Esophagus muscularis mucosa (tissue), 4 donors: Measurements from ENCODE around the gene DNM3. TPM values are rescaled to one million over a fixed set of nuclear protein-coding genes. Genes with fewer than 3 reads are reported as not detected.

ENCODE experiments used
- DNase-seq: peaks from one replicate; pipeline ENCODE4 v3.0.0-alpha.2; 2017; ENCODE audit errors: extremely low spot score
- H3K27ac ChIP-seq, 4 donors: fragments of 200-600 bp; sonication (generic); replicated peaks in 1 of 4; 1 replicate in 3 of 4; 2 replicates in 1 of 4; pipeline ENCODE4 v1.5.1; 2016 to 2019; ENCODE audit warnings: mild to moderate bottlenecking in 1 of 4
- H3K27me3 ChIP-seq, 4 donors: fragments of 200-600 bp; sonication (generic); one replicate each; pipeline versions ENCODE4 v1.5.1 to v1.6.0; 2016 to 2019
- H3K36me3 ChIP-seq, 4 donors: fragments of 200-600 bp; sonication (generic); one replicate each; pipeline ENCODE4 v1.5.1; 2016 to 2019
- H3K4me1 ChIP-seq, 4 donors: fragments of 200-600 bp; sonication (generic); one replicate each; pipeline ENCODE4 v1.5.1; 2016 to 2019
- H3K4me3 ChIP-seq, 4 donors: fragments of 200-600 bp; sonication (generic); 1 replicate in 2 of 4; 2 replicates in 2 of 4; pipeline ENCODE4 v1.5.1; 2016 to 2019; ENCODE audit warnings: mild to moderate bottlenecking in 4 of 4, moderate library complexity in 1 of 4
- H3K9me3 ChIP-seq, 4 donors: fragments of 200-600 bp; sonication (generic); 1 replicate in 3 of 4; 2 replicates in 1 of 4; pipeline ENCODE4 v1.5.1; 2016 to 2019
- EP300 ChIP-seq: sonication (generic); formaldehyde crosslinking; IDR thresholded peaks from one replicate; pipeline ENCODE4 v1.6.1; 2017; ENCODE audit warnings: antibody characterized with exemption
- POLR2A ChIP-seq: fragments of 450-650 bp; IDR thresholded peaks from one replicate; pipeline ENCODE4 v1.6.1; 2017; ENCODE audit warnings: antibody characterized with exemption, moderate library complexity, mild to moderate bottlenecking, low read depth
- POLR2AphosphoS5 ChIP-seq, 2 donors: sonication (generic); formaldehyde crosslinking; IDR thresholded peaks; one replicate each; pipeline ENCODE4 v1.6.1; 2017; ENCODE audit warnings: antibody characterized with exemption in 2 of 2
- WGBS: methylation state at CpG from one replicate; pipeline ENCODE4 v1.1.5; 2018; 5-methylcytosine and 5-hydroxymethylcytosine counted together
- intact Hi-C: fragments of 100-400 bp; cut with DNase I; formaldehyde crosslinking; loops from one replicate; pipeline ENCODE4 v1.15.1; 2023
- total RNA-seq, 4 donors: library from RNA; depleted of rRNA; stranded (reverse); fragments of >200 nt; gene quantifications; one replicate each; pipeline versions ENCODE4 v1.1.0 to v1.2.1, GENCODE V29; 2016
- TF ChIP-seq, protein P1 (sequence below), 3 experiments: fragments of 200-600 bp in 2 of 3; fragments of 450-650 bp in 1 of 3; sonication (generic) in 2 of 3; IDR thresholded peaks; one replicate each; pipeline ENCODE4 v1.5.1; 2017 to 2019; ENCODE audit warnings: antibody characterized with exemption in 3 of 3, mild to moderate bottlenecking in 2 of 3, moderate library complexity in 1 of 3

DNM3 gene
- total RNA-seq, 4 donors from 2014 or later: 3.3 to 6.4 (median 3.9) TPM

DNA sequence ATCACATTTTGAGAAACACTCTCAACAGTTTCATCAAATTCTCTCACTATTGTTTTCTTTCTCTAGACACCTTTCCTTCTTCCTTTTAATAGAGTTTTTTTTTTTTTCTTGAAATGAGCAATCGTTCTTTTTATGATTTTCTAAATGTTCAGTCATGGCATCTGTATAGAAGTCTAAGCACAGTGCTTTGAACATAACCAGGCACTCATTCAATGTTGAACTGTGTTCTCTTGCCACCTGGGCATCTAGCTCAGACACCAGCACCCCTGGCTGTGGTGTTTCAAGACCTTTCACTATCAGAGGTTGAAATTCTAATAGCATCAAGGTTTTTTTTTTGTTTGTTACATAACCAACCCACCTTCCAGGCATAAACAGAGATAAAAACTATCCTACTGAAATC is 96.6 kb downstream of the DNM3 start:
- H3K4me1 ChIP-seq: no peaks in the 10 kb centered on the region
- no peak overlapping the region for H3K4me3 ChIP-seq
- no peak overlapping the region for H3K27ac ChIP-seq
- no peaks in the 10 kb centered on the region for H3K36me3 ChIP-seq
- intact Hi-C loops: no loop called here
- H3K27me3 ChIP-seq: no peaks in the 10 kb centered on the region
- 64% methylated on average over 1 of the region's 1 CpG for WGBS
- H3K9me3 ChIP-seq: no peaks in the 10 kb centered on the region
- no peak for DNase-seq
- TF ChIP-seq EP300: no peak
- TF ChIP-seq, protein P1, sequence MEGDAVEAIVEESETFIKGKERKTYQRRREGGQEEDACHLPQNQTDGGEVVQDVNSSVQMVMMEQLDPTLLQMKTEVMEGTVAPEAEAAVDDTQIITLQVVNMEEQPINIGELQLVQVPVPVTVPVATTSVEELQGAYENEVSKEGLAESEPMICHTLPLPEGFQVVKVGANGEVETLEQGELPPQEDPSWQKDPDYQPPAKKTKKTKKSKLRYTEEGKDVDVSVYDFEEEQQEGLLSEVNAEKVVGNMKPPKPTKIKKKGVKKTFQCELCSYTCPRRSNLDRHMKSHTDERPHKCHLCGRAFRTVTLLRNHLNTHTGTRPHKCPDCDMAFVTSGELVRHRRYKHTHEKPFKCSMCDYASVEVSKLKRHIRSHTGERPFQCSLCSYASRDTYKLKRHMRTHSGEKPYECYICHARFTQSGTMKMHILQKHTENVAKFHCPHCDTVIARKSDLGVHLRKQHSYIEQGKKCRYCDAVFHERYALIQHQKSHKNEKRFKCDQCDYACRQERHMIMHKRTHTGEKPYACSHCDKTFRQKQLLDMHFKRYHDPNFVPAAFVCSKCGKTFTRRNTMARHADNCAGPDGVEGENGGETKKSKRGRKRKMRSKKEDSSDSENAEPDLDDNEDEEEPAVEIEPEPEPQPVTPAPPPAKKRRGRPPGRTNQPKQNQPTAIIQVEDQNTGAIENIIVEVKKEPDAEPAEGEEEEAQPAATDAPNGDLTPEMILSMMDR (IDR thresholded peaks at IDR 0.05): no peak
- TF ChIP-seq POLR2AphosphoS5 (IDR thresholded peaks at IDR 0.05): no peak
- no peak for TF ChIP-seq POLR2A

DNA sequence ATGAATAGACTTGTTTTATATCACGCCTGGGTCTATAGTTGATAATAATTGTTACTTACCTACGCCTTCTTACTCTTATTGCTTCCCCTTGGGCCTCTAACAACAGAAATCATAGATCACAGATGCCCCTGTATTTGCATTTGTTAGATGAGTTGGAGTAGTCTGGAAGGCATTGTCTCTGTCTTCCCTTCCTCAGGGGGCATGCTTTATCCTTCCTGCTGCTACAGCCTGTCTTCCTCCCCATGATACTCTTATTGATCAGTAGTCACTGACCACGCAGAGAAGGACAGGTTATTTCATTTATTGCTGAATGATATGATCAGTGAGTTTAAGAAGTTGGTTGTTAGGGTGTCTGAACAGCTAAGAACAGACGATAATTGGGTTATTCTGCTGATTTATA is 98.4 kb downstream of the DNM3 start:
- WGBS: 67% methylated on average over 4 of the region's 4 CpGs
- Histone ChIP-seq H3K36me3 (no peaks in the 10 kb centered on the region), H3K4me3 (no peak overlapping the region), H3K27ac (no peak overlapping the region), H3K4me1 (no peaks in the 10 kb centered on the region), H3K9me3 (no peaks in the 10 kb centered on the region), H3K27me3 (no peaks in the 10 kb centered on the region)
- DNase-seq: no peak
- intact Hi-C loops: no loop called here
- TF ChIP-seq, protein P1 (IDR thresholded peaks at IDR 0.05): no peak
- TF ChIP-seq EP300: no peak
- no peak for TF ChIP-seq POLR2AphosphoS5 (IDR thresholded peaks at IDR 0.05)
- no peak for TF ChIP-seq POLR2A

DNA sequence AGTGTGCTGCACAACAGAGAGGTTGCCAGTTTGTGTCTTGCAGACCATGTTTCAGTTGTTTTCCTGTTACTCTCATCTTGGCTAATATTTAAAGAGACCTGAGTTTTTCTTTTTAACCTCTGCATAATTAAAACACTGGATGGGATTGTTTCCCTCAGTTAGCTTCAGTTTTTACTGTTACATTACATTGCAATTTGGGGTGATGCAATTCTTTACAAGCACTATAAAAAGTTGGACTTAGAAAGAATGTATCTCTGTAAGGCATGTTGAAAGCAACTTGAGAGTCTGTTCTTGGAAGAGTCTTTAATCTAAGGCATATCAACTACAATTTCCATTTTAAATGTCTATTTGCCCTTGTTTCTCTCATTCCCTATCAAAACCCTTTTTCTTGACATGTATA is 99.1 kb downstream of the DNM3 start:
- Histone ChIP-seq H3K4me1 (no peaks in the 10 kb centered on the region), H3K4me3 (no peak overlapping the region), H3K36me3 (no peaks in the 10 kb centered on the region), H3K27me3 (no peaks in the 10 kb centered on the region), H3K9me3 (no peaks in the 10 kb centered on the region), H3K27ac (no peak overlapping the region)
- intact Hi-C loops: no loop called here
- no peak for TF ChIP-seq POLR2A
- TF ChIP-seq POLR2AphosphoS5 (IDR thresholded peaks at IDR 0.05): no peak
- TF ChIP-seq EP300: no peak
- TF ChIP-seq, protein P1 (IDR thresholded peaks at IDR 0.05): no peak
- no peak for DNase-seq

DNA sequence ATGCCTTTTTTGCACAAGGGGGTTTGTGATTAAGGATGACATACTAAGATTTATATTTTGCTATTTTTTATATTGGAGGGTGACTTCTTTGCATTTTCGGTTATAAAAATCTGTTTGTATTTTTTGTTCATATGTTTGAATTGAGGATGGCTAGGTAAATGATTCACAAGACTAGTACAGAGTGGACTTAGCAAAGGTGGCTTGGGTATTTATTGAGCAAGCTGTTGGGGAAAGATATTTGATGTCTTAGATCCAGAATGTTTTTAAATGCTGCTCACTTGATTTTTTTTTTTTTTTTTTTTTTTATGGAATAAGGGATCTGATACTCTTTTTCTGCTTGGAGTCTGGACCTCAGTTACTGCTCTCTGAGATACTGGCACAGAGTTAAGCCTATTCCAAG is 100.6 kb downstream of the DNM3 start:
- no peak for TF ChIP-seq POLR2AphosphoS5 (IDR thresholded peaks at IDR 0.05)
- no peak for TF ChIP-seq EP300
- no peak for TF ChIP-seq POLR2A
- TF ChIP-seq, protein P1 (IDR thresholded peaks at IDR 0.05): no peak
- Histone ChIP-seq H3K27me3 (no peaks in the 10 kb centered on the region), H3K4me3 (no peak overlapping the region), H3K4me1 (no peaks in the 10 kb centered on the region), H3K27ac (no peak overlapping the region), H3K9me3 (no peaks in the 10 kb centered on the region), H3K36me3 (no peaks in the 10 kb centered on the region)
- intact Hi-C loops: no loop called here
- WGBS: 96% methylated on average over 1 of the region's 1 CpG
- no peak for DNase-seq

DNA sequence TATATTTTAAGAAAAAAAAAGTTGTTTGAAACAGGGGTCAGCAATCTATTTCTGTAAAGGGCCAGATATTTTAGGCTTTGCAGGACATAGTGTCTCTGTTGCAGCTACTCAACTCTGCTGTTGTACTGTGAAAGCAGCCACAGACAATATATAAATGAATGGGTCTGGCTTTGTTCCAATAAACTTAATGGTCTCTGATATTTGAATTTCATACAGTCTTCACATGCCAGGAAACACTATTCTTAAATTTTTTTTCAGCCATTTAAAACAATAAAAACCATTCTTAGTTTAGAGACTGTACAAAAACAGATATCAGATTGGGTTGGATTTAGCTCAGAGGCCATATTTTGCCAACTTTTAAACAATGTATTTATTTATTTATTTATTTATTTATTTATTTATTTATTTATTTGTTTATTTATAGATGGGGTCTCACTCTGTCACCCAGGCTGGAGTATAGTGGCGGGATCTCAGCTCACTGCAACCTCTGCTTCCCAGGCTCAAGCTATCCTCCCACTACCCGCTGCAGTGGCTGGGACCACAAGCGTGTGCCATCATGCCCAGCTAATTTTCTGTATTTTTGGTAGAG is 102.8 kb downstream of the DNM3 start:
- Histone ChIP-seq H3K27me3 (no peaks in the 10 kb centered on the region), H3K27ac (no peak overlapping the region), H3K9me3 (no peaks in the 10 kb centered on the region), H3K4me1 (no peaks in the 10 kb centered on the region), H3K4me3 (no peak overlapping the region), H3K36me3 (no peaks in the 10 kb centered on the region)
- DNase-seq: no peak
- WGBS: 90% methylated on average over 3 of the region's 3 CpGs
- intact Hi-C loops: no loop called here
- no peak for TF ChIP-seq EP300
- no peak for TF ChIP-seq POLR2AphosphoS5 (IDR thresholded peaks at IDR 0.05)
- TF ChIP-seq, protein P1 (IDR thresholded peaks at IDR 0.05): no peak
- no peak for TF ChIP-seq POLR2A
